Endothelial cell of umbilical vein (primary cell): Measurements from ENCODE around the gene VDR. TPM values are rescaled to one million over a fixed set of nuclear protein-coding genes. Genes with fewer than 3 reads are reported as not detected.

Source experiments
- BruUV-seq: library from RNA; stranded (reverse); fragments of 400-500 nt; replicated peaks from 2 replicates; lab custom pipeline; 2021; lab: Mats Ljungman, UMichigan
- CTCF ChIA-PET: fragments of 300-600, 350-600 bp; sonication (Branson Sonifier 250); formaldehyde crosslinking; loops from one replicate; lab custom pipeline; 2021; ENCODE audit warnings: antibody characterized with exemption, inconsistent platforms; lab: Charles Lee
- POLR2A ChIA-PET: fragments of 300-600, 350-600 bp; sonication (Branson Sonifier 250); formaldehyde crosslinking; loops from one replicate; lab custom pipeline; 2021; ENCODE audit warnings: antibody characterized with exemption, inconsistent platforms; lab: Charles Lee
- DNase-seq: peaks from one replicate; pipeline ENCODE4 v3.0.0-alpha.2; 2011; ENCODE audit warnings: low read depth, low spot score
- FAIRE-seq: peaks from 2 replicates; lab custom pipeline; 2011; peaks lifted over from hg19 to GRCh38; lab: Jason Lieb, UNC
- H2AFZ ChIP-seq: 2 replicates; pipeline ENCODE4 v1.6.0; 2012; ENCODE audit warnings: low read depth, low read length, control low read depth, inconsistent platforms
- H3K27ac ChIP-seq: 2 replicates; pipeline ENCODE4 v1.5.1; 2011; ENCODE audit warnings: low read depth, mild to moderate bottlenecking, control low read depth, low read length, moderate library complexity; ENCODE audit not compliant: insufficient read depth
- H3K27me3 ChIP-seq, 2 experiments: 2 replicates each; pipeline versions ENCODE4 v1.6.0 to v1.6.1; 2011; ENCODE audit warnings: low read length in 2 of 2, mixed read lengths in 1 of 2; ENCODE audit not compliant: control insufficient read depth in 2 of 2, insufficient read depth in 2 of 2
- H3K36me3 ChIP-seq, 2 experiments: 2 replicates in 1 of 2; 3 replicates in 1 of 2; pipeline ENCODE4 v1.5.1; 2011; ENCODE audit warnings: low read length in 2 of 2, mild to moderate bottlenecking in 1 of 2, moderate library complexity in 1 of 2; ENCODE audit not compliant: control insufficient read depth in 2 of 2, insufficient read depth in 2 of 2; ENCODE audit errors: extremely low read depth in 1 of 2
- H3K4me1 ChIP-seq: 3 replicates; pipeline ENCODE4 v1.5.1; 2011; ENCODE audit warnings: mild to moderate bottlenecking, low read length; ENCODE audit not compliant: control insufficient read depth, insufficient read depth; ENCODE audit errors: extremely low read depth
- H3K4me2 ChIP-seq: 2 replicates; pipeline ENCODE4 v1.6.1; 2011; ENCODE audit warnings: low read length, control low read depth, mixed read lengths; ENCODE audit not compliant: insufficient read depth
- H3K4me3 ChIP-seq, 3 experiments: fragments of 200-600 bp in 1 of 3; sonication (generic), shearing (Covaris generic) in 1 of 3; replicated peaks in 1 of 3; 2 replicates each; pipeline ENCODE4 v1.5.1; 2011 to 2016; ENCODE audit warnings: control low read depth in 3 of 3, low read length in 3 of 3, mild to moderate bottlenecking in 2 of 3, inconsistent platforms in 1 of 3, low read depth in 1 of 3, moderate library complexity in 1 of 3; ENCODE audit not compliant: insufficient read depth in 1 of 3
- H3K79me2 ChIP-seq: 2 replicates; pipeline ENCODE4 v1.6.0; 2012; ENCODE audit warnings: low read length, inconsistent platforms; ENCODE audit not compliant: control insufficient read depth, insufficient read depth
- H3K9ac ChIP-seq: replicated peaks from 2 replicates; pipeline ENCODE3; 2011; ENCODE audit warnings: low read length, control low read depth; ENCODE audit not compliant: insufficient read depth; ENCODE audit errors: extremely low read depth
- H3K9me1 ChIP-seq: replicated peaks from 3 replicates; pipeline ENCODE4 v1.6.0; 2011; ENCODE audit warnings: mild to moderate bottlenecking, low read length; ENCODE audit not compliant: control insufficient read depth, insufficient read depth; ENCODE audit errors: extremely low read depth
- H3K9me3 ChIP-seq: replicated peaks from 2 replicates; pipeline ENCODE4 v1.5.1; 2012; ENCODE audit warnings: low read length, inconsistent platforms; ENCODE audit not compliant: control insufficient read depth, insufficient read depth
- H4K20me1 ChIP-seq: replicated peaks from 2 replicates; pipeline ENCODE3; 2011; ENCODE audit warnings: mild to moderate bottlenecking, low read length; ENCODE audit not compliant: control insufficient read depth, insufficient read depth; ENCODE audit errors: extremely low read depth
- CTCF ChIP-seq, 2 donors: IDR thresholded peaks; 1 replicate in 1 of 2; 2 replicates in 1 of 2; pipeline ENCODE4 v1.5.1; 2011; ENCODE audit warnings: low read length in 2 of 2, mild to moderate bottlenecking in 2 of 2, moderate library complexity in 2 of 2, control low read depth in 1 of 2, inconsistent platforms in 1 of 2, low read depth in 1 of 2; ENCODE audit not compliant: insufficient read depth in 1 of 2; ENCODE audit errors: extremely low read depth in 1 of 2
- EZH2 ChIP-seq: IDR thresholded peaks from 2 replicates; pipeline ENCODE4 v1.6.1; 2012; ENCODE audit warnings: borderline replicate concordance, low read depth, mild to moderate bottlenecking, moderate library complexity, low read length, inconsistent platforms; ENCODE audit not compliant: severe bottlenecking
- FOS ChIP-seq: IDR thresholded peaks from 2 replicates; pipeline ENCODE4 v1.6.1; 2011; ENCODE audit warnings: mild to moderate bottlenecking, low read length, moderate library complexity, borderline replicate concordance; ENCODE audit not compliant: insufficient read depth
- GATA2 ChIP-seq: IDR thresholded peaks from 2 replicates; pipeline ENCODE4 v1.7.0; 2011; ENCODE audit warnings: low read depth, mild to moderate bottlenecking, moderate library complexity, mixed read lengths, low read length; ENCODE audit not compliant: insufficient read length, insufficient read depth
- JUN ChIP-seq: IDR thresholded peaks from 2 replicates; pipeline ENCODE4 v1.6.1; 2011; ENCODE audit warnings: borderline replicate concordance, low read depth; ENCODE audit not compliant: insufficient read length, insufficient read depth
- MAX ChIP-seq: IDR thresholded peaks from 2 replicates; pipeline ENCODE4 v1.6.1; 2011; ENCODE audit not compliant: insufficient read depth, insufficient read length
- MYC ChIP-seq: IDR thresholded peaks from one replicate; pipeline ENCODE4 v1.6.1; 2011; ENCODE audit warnings: mild to moderate bottlenecking, low read depth, low read length
- POLR2A ChIP-seq: IDR thresholded peaks from 2 replicates; pipeline ENCODE4 v1.6.1; 2012; ENCODE audit warnings: low read depth, mild to moderate bottlenecking, control low read depth, low read length
- POLR2AphosphoS5 ChIP-seq: IDR thresholded peaks from 2 replicates; pipeline ENCODE4 v1.6.1; 2012; ENCODE audit warnings: low read depth, mild to moderate bottlenecking, control low read depth, low read length, moderate library complexity; ENCODE audit not compliant: insufficient read depth
- dilution Hi-C: fragments of 300-500 bp; cut with MboI; formaldehyde crosslinking; loops from one replicate; pipeline ENCODE4 v1.15.0; 2019; ENCODE audit warnings: low sequenced_read_pairs; ENCODE audit not compliant: extremely low pct_ligation_motif_present
- intact Hi-C: fragments of 100-400 bp; cut with micrococcal nuclease; formaldehyde crosslinking; loops from one replicate; pipeline ENCODE4 v1.10.0; 2022
- polyA plus RNA-seq, 4 experiments: library from polyadenylated mRNA; depleted of rRNA in 3 of 4; stranded (reverse) in 3 of 4; unstranded in 1 of 4; fragments of >200 nt; gene quantifications; 2 replicates each; pipeline versions ENCODE4 v1.2.1 to v1.2.3, GENCODE V29; 2011 to 2012; ENCODE audit warnings: missing spikeins in 1 of 4
- total RNA-seq: library from RNA; stranded (reverse); gene quantifications from 2 replicates; pipeline ENCODE4 v1.2.3, GENCODE V29; 2021

The VDR gene
- total and polyA plus RNA-seq, 2 donors (not counting 3 experiments of a cell fraction or from before 2014, with no cell fraction given), result 0.73 to 0.91 TPM

GRCh38 chr12:47940773-47941474 is 36.1 kb upstream of the VDR start:
- Histone ChIP-seq H3K4me3 (no peak overlapping the region), H4K20me1 (no peaks in the 10 kb centered on the region), H3K9me3 (no peaks in the 10 kb centered on the region), H3K9me1 (no peaks in the 10 kb centered on the region), H3K79me2 (no peaks in the 10 kb centered on the region), H3K4me1 (no peaks in the 10 kb centered on the region), H3K27ac (no peak overlapping the region), H3K27me3 (peaks cover 14 to 21% of the 10 kb centered on the region in 2 experiments), H3K9ac (no peak overlapping the region), H2AFZ (no peak overlapping the region), H3K4me2 (no peak overlapping the region), H3K36me3 (no peaks in the 10 kb centered on the region)
- TF ChIP-seq GATA2 (no peak), JUN (no peak), POLR2A (no peak), MAX (no peak), CTCF (IDR thresholded peaks at IDR 0.05; ENCODE audit: extremely low read depth in 1 of 2, insufficient read depth in 1 of 2, low read depth in 1 of 2, low read length in 2 of 2) (no peak), FOS (no peak), POLR2AphosphoS5 (no peak), EZH2 (no peak), MYC (no peak)
- CTCF ChIA-PET, result interaction anchor here (1.1 to 2.1 kb wide), 2 partner anchors 9 to 35 kb away, joined by 4 to 9 read pairs; no protein-coding TSS in a partner anchor
- no peak for DNase-seq
- BruUV-seq, result no TSS peak
- dilution Hi-C loops, result no loop called here
- FAIRE-seq, result no peak
- intact Hi-C loops, result no loop called here
- POLR2A ChIA-PET, result no interaction called here
